SK-N-SH treated with all-trans-retinoic acid at 6 μM for 48 hours (cell line): ENCODE results near the gene AFG3L2.

Experiments used
- ATAC-seq: fragments of 200-7000 bp; cut with Tn5 transposase; 3 replicates; pipeline ENCODE4 v1.9.1; 2020; ENCODE audit warnings: mild to moderate bottlenecking, moderate library complexity
- BACH2 ChIP-seq: fragments of 250-450 bp; sonication (Bioruptor Pico); IDR thresholded peaks from 2 replicates; pipeline ENCODE4 v1.9.0; 2021; ENCODE audit warnings: mild to moderate bottlenecking, borderline replicate concordance
- CSDC2 ChIP-seq: fragments of 250-450 bp; sonication (Bioruptor Pico); IDR thresholded peaks from 2 replicates; pipeline ENCODE4 v1.5.0; 2020; ENCODE audit warnings: mild to moderate bottlenecking, moderate library complexity
- ESRRG ChIP-seq: fragments of 250-450 bp; sonication (Bioruptor Pico); IDR thresholded peaks from 2 replicates; pipeline ENCODE4 v1.6.1; 2021; ENCODE audit warnings: mild to moderate bottlenecking
- GLIS3 ChIP-seq: fragments of 250-450 bp; sonication (Bioruptor Pico); IDR thresholded peaks from 2 replicates; pipeline ENCODE4 v1.5.0; 2020; ENCODE audit warnings: mild to moderate bottlenecking, moderate library complexity
- ISL1 ChIP-seq: fragments of 250-450 bp; sonication (Bioruptor Pico); IDR thresholded peaks from 2 replicates; pipeline ENCODE4 v2.1.2; 2022; ENCODE audit warnings: mild to moderate bottlenecking, moderate library complexity
- OSR1 ChIP-seq: fragments of 250-450 bp; sonication (Bioruptor Pico); IDR thresholded peaks from 2 replicates; pipeline ENCODE4 v1.8.0; 2022; ENCODE audit warnings: moderate library complexity, mild to moderate bottlenecking, inconsistent platforms
- POU6F1 ChIP-seq: fragments of 250-450 bp; sonication (Bioruptor Pico); IDR thresholded peaks from 2 replicates; pipeline ENCODE4 v1.8.0; 2021; ENCODE audit warnings: low read depth, mild to moderate bottlenecking, moderate library complexity, borderline replicate concordance
- PPARA ChIP-seq: fragments of 250-450 bp; sonication (Bioruptor Pico); IDR thresholded peaks from 2 replicates; pipeline ENCODE4 v1.5.0; 2020; ENCODE audit warnings: mild to moderate bottlenecking, borderline replicate concordance
- RARB ChIP-seq: fragments of 250-450 bp; sonication (Bioruptor Pico); IDR thresholded peaks from 2 replicates; pipeline ENCODE4 v1.8.0; 2021; ENCODE audit warnings: mild to moderate bottlenecking, moderate library complexity
- SNAI2 ChIP-seq: fragments of 250-450 bp; sonication (Bioruptor Pico); IDR thresholded peaks from 2 replicates; pipeline ENCODE4 v1.5.0; 2020; ENCODE audit warnings: mild to moderate bottlenecking, moderate library complexity
- TCF4 ChIP-seq: fragments of 250-450 bp; sonication (Bioruptor Pico); IDR thresholded peaks from 2 replicates; pipeline ENCODE4 v1.8.0; 2021; ENCODE audit warnings: mild to moderate bottlenecking, moderate library complexity, borderline replicate concordance
- TOX ChIP-seq: fragments of 250-450 bp; sonication (Bioruptor Pico); IDR thresholded peaks from 2 replicates; pipeline ENCODE4 v1.8.0; 2021; ENCODE audit warnings: mild to moderate bottlenecking, moderate library complexity, borderline replicate concordance
- ZC3H10 ChIP-seq: fragments of 250-450 bp; sonication (Bioruptor Pico); IDR thresholded peaks from 2 replicates; pipeline ENCODE4 v1.5.1; 2021; ENCODE audit warnings: mild to moderate bottlenecking, moderate library complexity
- ZFP3 ChIP-seq: fragments of 250-450 bp; sonication (Bioruptor Pico); IDR thresholded peaks from 2 replicates; pipeline ENCODE4 v1.5.0; 2020; ENCODE audit warnings: mild to moderate bottlenecking, moderate library complexity
- ZFP30 ChIP-seq: fragments of 450-650 bp; formaldehyde crosslinking; IDR thresholded peaks from 2 replicates; pipeline ENCODE4 v1.5.0; 2022; ENCODE audit warnings: mild to moderate bottlenecking, moderate library complexity
- ZNF565 ChIP-seq: fragments of 450-650 bp; formaldehyde crosslinking; conservative IDR thresholded peaks from 2 replicates; pipeline ENCODE4 v1.5.0; 2020; ENCODE audit warnings: low read depth, mild to moderate bottlenecking, moderate library complexity
- ZNF8 ChIP-seq: fragments of 450-650 bp; formaldehyde crosslinking; IDR thresholded peaks from 2 replicates; pipeline ENCODE4 v1.5.0; 2020; ENCODE audit warnings: mild to moderate bottlenecking, moderate library complexity
- TF ChIP-seq, protein P1 (sequence below): fragments of 250-450 bp; sonication (Bioruptor Pico); IDR thresholded peaks from 2 replicates; pipeline ENCODE4 v1.8.0; 2020; ENCODE audit warnings: mild to moderate bottlenecking, moderate library complexity, borderline replicate concordance
- TF ChIP-seq, protein P2 (sequence below): fragments of 250-450 bp; sonication (Bioruptor Pico); IDR thresholded peaks from 2 replicates; pipeline ENCODE4 v1.5.1; 2020; ENCODE audit warnings: low read depth, mild to moderate bottlenecking, moderate library complexity
- TF ChIP-seq, protein P3 (sequence below): fragments of 250-450 bp; sonication (Bioruptor Pico); IDR thresholded peaks from 2 replicates; pipeline ENCODE4 v1.5.1; 2021; ENCODE audit warnings: mild to moderate bottlenecking, moderate library complexity
- TF ChIP-seq, protein P4 (sequence below): fragments of 250-450 bp; sonication (Bioruptor Pico); IDR thresholded peaks from 2 replicates; pipeline ENCODE4 v1.5.0; 2020; ENCODE audit warnings: mild to moderate bottlenecking, moderate library complexity

AFG3L2 gene

DNA sequence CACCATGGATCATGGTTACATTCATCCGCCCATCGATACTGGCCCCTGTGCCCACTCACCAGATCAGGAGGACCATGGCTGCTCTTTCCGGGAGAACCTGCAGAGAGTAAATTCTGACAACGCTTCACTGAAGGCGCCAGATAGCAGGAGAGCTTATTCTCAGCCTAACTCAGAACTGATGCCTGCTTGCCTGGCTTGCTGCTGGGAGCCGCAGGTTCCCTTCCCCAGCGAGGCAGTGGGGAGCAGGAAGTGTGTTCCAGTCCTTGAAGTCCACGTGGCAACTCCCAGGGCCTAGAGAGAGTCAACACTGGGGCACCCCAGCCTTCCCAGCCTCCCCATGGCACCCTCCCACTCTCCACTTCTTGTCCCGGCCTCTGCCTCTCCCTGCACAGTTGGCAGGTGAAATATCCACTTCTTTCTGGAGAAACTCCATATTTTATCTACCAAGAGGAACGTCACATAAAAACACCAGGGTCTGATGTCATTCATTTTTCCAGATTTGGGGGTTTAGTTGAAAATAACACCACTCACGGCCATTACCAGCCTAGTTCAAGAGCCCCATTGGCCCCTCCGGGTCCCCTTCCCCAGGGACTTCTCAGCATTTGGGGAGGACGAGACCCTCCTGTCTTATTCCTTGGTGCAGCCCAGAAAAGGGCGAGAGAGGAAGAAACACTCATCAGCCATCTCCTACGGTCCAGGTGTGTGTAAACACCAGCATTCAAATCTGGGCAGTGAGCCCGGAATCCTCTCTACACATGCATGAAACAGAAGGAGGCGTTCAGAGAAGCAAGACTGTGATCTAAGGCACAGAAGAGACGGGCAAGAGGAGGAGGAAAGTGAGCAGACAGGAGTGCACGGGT, 72.4 kb downstream of the AFG3L2 start:
- TF ChIP-seq OSR1 (CRISPR knock-in tag), result no peak
- TF ChIP-seq SNAI2 (CRISPR knock-in tag), result no peak
- TF ChIP-seq ZFP3 (CRISPR knock-in tag), result no peak
- no peak for TF ChIP-seq TCF4
- TF ChIP-seq ZNF565 (CRISPR knock-in tag), result no peak
- no peak for TF ChIP-seq POU6F1 (CRISPR knock-in tag)
- TF ChIP-seq ZC3H10 (CRISPR knock-in tag), result no peak
- TF ChIP-seq ISL1, result no peak
- TF ChIP-seq RARB (CRISPR knock-in tag), result no peak
- no peak for TF ChIP-seq BACH2 (CRISPR knock-in tag)
- TF ChIP-seq GLIS3 (CRISPR knock-in tag), result no peak
- TF ChIP-seq, protein P1, sequence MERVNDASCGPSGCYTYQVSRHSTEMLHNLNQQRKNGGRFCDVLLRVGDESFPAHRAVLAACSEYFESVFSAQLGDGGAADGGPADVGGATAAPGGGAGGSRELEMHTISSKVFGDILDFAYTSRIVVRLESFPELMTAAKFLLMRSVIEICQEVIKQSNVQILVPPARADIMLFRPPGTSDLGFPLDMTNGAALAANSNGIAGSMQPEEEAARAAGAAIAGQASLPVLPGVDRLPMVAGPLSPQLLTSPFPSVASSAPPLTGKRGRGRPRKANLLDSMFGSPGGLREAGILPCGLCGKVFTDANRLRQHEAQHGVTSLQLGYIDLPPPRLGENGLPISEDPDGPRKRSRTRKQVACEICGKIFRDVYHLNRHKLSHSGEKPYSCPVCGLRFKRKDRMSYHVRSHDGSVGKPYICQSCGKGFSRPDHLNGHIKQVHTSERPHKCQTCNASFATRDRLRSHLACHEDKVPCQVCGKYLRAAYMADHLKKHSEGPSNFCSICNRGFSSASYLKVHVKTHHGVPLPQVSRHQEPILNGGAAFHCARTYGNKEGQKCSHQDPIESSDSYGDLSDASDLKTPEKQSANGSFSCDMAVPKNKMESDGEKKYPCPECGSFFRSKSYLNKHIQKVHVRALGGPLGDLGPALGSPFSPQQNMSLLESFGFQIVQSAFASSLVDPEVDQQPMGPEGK (CRISPR knock-in tag), result no peak
- TF ChIP-seq TOX (CRISPR knock-in tag), result no peak
- no peak for TF ChIP-seq ZFP30 (CRISPR knock-in tag)
- TF ChIP-seq CSDC2 (CRISPR knock-in tag), result no peak
- ATAC-seq, result no peak

DNA sequence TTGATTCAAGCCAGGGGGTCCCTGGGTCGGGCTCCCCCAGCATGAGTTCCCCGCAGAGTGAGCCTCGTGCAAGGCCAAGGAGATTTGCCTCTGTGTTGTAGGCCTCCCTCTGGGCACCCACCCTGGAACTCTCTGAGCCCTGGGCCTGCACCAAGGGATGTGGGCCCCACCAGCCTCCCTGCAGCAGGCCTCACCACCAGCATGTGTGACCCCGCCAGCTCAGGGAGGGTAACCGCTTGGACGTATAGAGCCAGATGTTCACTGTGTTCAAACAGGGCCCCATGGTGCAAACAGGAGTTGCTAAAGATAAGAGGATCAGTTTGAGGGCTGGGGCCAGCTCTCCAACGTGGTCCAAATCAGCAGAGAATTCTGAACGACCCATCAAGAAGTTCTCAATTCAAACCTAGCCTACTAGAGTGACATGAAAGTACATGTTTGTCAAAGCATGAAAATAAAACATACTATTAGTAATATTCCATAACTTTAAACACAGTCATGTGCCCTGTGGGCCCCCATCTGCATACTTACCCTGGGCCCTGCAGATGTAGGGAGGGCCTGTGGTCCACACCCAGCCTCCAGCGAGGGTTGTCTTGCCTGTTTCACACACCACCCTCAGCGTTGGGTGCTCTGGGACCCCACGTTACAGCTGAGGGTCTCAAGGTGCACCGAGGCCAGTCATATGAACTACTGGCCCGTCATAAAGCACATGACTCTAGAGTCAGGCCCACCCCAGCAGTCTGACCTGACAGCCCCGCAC, 74.5 kb downstream of the AFG3L2 start:
- TF ChIP-seq BACH2 (CRISPR knock-in tag) (no peak), ZFP3 (CRISPR knock-in tag) (no peak), ZFP30 (CRISPR knock-in tag) (no peak), RARB (CRISPR knock-in tag) (no peak), ZNF8 (no peak), GLIS3 (CRISPR knock-in tag) (no peak), SNAI2 (CRISPR knock-in tag) (no peak), CSDC2 (CRISPR knock-in tag) (no peak), ISL1 (no peak), OSR1 (CRISPR knock-in tag) (no peak), PPARA (no peak), ESRRG (no peak), ZC3H10 (CRISPR knock-in tag) (no peak)
- TF ChIP-seq, protein P2, sequence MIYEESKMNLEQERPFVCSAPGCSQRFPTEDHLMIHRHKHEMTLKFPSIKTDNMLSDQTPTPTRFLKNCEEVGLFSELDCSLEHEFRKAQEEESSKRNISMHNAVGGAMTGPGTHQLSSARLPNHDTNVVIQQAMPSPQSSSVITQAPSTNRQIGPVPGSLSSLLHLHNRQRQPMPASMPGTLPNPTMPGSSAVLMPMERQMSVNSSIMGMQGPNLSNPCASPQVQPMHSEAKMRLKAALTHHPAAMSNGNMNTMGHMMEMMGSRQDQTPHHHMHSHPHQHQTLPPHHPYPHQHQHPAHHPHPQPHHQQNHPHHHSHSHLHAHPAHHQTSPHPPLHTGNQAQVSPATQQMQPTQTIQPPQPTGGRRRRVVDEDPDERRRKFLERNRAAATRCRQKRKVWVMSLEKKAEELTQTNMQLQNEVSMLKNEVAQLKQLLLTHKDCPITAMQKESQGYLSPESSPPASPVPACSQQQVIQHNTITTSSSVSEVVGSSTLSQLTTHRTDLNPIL, result no peak
- TF ChIP-seq, protein P3, sequence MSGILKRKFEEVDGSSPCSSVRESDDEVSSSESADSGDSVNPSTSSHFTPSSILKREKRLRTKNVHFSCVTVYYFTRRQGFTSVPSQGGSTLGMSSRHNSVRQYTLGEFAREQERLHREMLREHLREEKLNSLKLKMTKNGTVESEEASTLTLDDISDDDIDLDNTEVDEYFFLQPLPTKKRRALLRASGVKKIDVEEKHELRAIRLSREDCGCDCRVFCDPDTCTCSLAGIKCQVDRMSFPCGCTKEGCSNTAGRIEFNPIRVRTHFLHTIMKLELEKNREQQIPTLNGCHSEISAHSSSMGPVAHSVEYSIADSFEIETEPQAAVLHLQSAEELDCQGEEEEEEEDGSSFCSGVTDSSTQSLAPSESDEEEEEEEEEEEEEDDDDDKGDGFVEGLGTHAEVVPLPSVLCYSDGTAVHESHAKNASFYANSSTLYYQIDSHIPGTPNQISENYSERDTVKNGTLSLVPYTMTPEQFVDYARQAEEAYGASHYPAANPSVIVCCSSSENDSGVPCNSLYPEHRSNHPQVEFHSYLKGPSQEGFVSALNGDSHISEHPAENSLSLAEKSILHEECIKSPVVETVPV (CRISPR knock-in tag), result no peak
- TF ChIP-seq, protein P4, sequence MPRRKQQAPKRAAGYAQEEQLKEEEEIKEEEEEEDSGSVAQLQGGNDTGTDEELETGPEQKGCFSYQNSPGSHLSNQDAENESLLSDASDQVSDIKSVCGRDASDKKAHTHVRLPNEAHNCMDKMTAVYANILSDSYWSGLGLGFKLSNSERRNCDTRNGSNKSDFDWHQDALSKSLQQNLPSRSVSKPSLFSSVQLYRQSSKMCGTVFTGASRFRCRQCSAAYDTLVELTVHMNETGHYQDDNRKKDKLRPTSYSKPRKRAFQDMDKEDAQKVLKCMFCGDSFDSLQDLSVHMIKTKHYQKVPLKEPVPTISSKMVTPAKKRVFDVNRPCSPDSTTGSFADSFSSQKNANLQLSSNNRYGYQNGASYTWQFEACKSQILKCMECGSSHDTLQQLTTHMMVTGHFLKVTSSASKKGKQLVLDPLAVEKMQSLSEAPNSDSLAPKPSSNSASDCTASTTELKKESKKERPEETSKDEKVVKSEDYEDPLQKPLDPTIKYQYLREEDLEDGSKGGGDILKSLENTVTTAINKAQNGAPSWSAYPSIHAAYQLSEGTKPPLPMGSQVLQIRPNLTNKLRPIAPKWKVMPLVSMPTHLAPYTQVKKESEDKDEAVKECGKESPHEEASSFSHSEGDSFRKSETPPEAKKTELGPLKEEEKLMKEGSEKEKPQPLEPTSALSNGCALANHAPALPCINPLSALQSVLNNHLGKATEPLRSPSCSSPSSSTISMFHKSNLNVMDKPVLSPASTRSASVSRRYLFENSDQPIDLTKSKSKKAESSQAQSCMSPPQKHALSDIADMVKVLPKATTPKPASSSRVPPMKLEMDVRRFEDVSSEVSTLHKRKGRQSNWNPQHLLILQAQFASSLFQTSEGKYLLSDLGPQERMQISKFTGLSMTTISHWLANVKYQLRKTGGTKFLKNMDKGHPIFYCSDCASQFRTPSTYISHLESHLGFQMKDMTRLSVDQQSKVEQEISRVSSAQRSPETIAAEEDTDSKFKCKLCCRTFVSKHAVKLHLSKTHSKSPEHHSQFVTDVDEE (CRISPR knock-in tag), result no peak
- ATAC-seq, result no peak
